Measurements from ENCODE around the gene KMT5C.

- no peak for TF ChIP-seq CTCF (IDR thresholded peaks at IDR 0.05)
- no peak for TF ChIP-seq POLR2A (IDR thresholded peaks at IDR 0.05)
Measured at GRCh38 chr19:55350620-55351315, 11.1 kb downstream of the KMT5C start.
